Colon (tissue), 2 donors: Measurements from ENCODE around the gene TMEM151B.

Experiments
- FAIRE-seq: peaks from 2 replicates; lab custom pipeline; 2012; peaks lifted over from hg19 to GRCh38; lab: Jason Lieb, UNC
- donor health status: control.
- donor health status: control.

Gene TMEM151B

DNA sequence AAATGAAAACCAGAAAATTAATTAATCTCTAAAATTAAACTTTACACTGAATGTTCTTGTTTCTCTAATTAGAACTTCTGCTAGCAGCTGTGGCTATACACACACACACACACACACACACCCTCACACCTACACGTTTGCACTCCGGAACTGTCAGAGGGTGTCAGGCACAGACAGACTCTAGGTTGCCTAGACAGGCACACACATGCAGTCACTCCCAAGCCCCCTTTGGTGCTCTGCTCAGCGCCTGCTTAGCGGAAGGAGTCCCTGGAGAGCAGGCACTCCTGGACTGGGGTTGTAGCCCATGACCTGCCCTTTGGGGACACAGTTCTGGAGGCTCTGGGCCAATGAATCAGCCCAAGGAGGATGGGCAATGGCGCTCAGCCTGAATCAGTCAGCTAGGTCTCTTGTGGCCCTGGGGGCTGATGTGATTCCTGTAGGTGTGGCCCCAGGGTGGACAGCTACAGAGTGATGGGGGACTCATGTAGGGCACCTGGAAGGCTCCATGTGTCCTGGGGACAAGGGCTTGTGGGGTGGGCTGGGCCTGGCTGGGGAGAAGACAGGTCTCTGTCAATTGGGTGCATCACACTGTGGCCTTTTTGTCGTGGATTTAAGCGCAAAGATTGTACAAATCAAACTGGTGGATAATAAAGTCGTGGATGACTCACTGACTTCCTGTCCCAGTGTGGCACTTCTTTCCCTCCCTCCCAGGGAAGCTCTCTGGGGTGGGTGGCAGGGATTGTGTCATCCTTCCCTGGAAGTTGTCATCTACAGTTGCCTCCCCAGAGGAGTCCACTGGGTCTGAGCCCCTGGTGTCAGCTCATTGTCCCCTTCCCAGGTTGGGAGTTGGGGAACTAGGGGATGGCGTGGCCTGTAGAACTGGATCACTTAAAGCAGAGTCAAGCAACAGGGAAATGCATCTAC, 8.8 kb downstream of the TMEM151B start:
- no peak for FAIRE-seq

DNA sequence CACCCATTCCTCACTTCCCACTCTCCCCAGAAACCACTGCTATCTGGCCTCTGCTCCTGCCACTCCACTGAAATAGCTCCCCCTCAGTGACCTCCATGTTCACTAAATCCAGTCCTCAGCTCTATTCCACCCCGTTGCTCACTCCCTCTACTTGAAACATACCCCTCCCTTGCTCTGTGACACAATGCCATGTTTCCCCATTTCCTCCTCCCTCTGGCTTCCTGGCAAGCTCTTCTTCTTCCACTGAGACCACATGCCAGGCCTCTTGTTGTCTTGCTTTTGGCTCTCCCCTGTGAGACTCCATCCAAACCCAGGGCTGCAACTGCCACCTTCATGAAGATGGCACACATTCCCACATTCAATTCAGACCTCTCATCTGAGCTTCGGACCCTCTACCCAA, 13.9 kb downstream of the TMEM151B start:
- FAIRE-seq, result no peak

DNA sequence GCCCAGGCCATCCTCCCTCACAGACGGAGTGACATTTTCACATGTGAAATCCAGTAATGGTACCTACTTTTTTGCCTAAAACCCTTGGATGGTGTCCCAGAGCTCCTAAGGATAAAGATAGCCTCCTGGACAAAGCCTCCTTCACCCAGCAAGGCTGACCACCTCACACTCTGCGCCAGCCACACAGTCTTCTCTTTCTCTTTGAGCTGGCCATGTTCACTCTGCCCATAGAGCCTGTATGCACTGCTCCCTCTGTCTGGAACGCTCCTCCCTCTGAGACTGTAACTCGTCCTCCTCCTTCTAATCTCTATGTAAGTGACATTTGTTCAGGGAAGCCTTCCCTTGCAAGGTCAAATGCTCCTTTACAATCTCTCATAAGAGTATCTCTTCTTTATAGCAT, 14.6 kb downstream of the TMEM151B start:
- no peak for FAIRE-seq

DNA sequence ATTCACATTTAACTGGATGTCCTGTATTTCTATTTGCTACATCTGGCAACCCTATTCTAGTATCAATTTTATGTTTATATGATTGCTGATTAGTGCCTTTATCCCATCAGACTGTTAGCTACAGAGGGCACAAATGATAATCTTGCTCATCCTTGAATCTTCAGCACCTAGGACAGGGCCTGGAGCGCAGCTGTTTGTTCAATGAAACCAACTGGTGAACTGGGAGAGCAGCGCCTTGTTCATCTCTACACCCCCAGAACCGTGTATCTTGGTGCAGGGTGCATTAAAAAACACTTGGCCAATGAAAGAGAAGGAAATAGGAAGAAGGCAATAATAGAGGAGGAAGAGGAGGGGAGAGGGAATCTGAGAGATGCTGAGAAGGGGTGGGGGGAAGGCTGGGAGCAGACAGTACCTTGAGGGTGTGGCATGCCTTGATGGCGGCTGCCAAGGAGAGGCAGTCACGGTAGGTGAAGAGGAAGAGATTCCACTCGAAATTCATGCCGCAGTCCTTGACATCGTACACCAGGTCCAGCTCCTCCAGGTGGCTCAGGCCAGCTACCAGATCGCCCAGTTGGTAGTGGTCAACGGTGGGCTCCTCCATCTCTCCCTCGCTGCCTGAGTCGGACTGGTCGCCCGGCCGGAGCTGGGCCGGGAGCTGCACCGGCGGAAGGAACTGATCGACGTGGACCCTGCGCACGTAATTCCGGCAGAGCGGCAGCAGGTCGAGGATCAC, 15.5 kb downstream of the TMEM151B start:
- no peak for FAIRE-seq

DNA sequence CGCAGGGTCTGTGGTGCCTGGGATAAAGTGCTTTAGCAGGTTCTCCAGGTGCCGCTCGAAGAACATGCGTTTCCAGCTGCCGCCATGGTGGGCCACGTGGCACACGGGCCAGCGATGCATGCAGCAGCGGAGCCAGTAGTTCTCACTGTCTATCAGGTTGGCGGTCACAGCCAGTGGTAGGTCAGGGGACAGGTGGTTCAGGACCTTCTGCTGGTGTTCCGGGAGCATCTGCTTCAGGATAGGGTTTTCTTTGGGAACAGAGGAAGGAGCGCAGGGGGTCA, 16.0 kb downstream of the TMEM151B start:
- no peak for FAIRE-seq

DNA sequence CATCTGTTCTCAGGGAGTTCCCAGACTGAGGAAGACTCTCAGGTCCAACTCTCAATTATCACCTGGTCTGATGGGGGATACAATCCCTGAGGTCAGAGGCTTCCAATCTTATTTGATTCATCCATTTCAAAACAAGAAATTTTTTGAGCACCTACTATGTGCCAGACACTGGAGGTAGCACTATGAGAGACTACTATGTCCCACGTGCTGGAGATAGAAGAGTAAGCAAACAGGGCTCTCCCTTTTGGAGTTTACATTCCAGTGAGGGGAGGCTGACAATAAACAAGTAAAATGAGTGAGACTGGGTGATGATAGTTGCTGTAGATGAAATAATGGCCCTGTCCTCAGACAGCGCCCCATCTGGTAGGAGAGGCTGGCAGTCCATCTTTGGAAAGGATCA, 16.5 kb downstream of the TMEM151B start:
- FAIRE-seq, result no peak

DNA sequence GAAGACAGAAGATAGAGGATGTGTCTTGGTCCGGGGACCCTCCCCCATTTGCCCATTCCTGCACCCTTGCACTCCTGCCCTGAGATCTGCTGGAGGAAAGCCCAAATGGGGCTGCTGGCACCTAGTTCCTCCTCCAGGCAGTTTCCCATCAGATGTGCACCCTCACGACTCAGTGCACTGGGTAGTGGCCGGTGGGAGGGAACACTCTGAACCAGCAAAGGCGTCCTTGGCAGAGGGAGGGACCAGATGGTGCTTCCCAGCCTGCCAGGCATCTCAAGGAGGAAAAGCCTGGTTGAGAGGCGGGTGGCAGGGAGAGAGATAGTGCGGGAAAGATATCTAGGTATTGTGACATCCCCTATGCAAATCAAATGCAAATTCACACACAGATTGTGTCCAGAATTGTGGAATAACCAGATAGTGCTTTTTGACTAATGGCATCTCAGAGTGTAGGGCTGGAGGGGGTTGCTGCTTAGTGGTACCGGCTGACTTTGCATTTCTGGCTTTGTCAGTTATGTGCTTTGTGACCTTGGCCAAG, 19.5 kb downstream of the TMEM151B start:
- FAIRE-seq, result no peak

DNA sequence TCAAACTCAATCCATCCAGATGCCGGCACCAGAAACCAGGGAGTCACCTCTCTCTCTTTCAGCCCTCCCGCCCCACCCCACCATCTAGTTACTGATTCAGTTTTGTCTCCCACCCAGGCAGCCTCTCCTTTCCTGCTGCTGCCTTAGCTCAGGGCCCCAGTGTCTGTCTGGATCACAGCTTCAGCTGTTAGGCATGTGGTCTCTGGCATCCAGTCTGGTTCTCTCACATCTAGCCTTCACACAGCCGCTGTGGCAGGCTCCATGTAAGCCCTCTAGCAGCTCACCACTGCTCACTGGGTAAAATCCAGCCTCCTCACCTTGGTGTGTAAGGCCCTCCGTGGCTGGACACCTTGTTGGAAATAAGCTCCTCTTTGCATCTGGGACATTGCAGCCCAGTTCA, 21.6 kb downstream of the TMEM151B start:
- no peak for FAIRE-seq

DNA sequence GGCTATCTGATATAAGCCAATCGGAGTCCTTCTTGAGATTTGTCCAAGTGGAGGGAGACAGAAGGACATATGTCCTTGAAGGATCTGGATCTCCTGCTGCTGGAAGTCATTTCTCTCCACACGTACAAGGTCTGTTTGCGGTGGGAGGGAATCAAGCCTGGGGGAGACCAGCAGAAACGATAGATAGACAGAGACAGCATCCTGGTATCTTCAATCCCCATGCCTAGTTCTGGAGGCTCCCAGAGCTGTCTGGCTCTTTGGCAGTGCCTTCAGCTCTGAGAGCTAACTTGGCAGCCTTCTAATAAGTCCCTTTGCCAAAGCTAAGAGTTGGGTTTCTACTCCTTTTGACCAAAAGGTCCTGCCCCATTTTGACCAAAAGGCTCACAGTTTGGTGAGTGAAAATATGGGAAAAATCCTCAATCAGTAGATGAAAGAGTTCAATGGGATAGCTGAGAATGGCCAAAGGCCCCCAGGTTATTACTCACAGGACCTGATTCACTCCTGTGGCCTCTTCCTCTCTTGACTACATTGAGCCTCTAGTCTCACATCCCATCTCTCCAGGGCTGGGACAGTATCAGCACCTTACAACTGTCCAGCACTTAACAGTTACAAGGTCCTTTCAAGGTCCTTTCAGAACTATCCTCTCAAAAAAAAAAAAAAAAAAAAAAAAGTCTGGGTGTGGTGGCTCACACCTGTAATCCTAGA, 22.6 kb downstream of the TMEM151B start:
- no peak for FAIRE-seq

DNA sequence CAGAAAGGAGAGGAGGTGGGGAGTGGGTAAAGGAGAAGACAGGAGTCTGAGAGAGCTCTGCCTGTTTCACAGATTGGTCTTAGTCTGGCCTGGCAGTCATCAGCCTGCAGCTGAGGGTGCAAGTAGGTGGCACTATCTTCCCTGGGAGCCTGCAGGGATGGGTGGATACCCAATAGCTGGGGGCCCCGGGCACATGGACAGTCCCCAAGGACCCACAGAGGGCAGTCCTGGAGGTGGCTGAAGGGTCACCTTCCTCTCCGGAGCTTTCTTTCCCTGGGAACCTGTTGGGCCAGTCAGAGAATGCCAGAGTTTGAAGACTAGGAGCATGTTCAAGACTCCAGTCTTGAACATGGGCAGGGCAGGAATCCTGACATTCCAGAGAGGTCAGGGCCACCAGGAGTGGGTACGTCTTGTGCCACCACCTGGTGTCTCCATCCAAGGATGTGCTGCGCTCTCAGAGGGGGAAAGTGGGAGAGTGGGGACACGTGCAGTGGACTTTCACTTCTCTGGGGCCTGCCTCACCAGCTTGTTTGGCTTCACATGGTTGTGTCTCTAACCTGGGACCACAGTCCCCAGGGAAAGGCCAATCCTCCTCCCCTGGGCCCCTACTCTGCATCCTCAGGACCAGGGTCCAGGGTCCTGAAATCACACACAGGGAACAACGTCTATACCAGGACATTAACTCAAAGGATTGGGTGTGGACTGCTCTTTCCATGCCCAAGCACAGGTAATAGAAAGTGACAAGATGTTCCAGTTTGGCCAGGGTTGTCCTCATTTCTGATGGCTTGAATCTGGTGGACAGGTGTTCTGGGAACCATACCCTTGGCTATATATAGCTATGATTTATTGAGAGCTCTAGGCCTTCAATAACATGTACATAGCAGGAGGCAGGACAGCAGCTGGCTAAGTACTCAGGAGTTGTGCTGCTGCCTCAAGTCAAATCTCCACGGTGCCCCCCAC, 24.9 kb downstream of the TMEM151B start:
- FAIRE-seq, result no peak

DNA sequence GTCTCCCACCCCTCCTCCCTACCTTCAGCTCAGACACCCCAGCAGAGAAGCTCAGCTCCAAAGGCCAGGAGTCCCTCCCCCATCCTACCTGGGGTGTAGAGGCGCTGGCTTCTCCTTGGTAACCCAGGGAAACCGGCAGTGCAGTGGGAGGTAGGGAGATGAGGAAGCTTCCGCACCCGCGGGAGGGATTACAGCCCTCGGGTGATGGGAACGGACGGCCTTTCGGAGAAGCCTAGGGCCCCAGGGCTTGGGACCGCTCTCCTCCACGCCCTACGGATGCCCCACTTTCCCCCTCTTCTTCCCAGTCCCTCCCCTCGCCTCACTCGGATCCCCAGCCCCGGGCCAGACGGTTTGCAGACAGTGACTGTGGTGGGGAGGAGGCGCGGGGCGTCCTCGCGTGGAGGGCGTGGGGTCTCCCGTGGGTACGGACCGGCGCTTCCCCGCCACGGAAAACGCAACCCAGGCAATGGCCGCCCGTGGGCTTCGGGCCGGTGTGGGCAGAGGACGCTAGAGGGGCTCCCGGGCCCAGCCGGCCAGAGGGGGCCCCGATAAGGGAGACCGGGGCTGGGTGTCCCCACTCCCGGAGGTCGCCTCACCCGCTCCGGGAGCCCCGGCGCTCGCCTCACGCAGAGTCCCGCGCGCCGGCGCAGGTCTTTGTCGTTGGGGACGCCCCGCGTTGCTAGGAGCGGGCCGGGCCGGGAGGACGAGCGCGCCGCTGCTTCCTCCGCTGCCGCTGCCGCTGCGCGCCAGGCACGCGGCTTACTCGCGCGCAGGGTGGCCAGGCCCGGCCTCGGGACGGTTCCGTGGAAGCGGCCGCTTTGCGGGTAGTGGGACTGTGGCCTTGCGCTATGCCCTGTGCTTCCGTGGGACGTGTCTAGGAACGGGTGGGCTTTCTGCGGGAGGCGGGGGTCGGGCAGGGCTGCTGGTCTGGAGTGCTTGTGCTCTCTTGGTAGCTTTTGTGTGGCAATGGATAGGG, 27.1 kb downstream of the TMEM151B start:
- FAIRE-seq, result no peak

DNA sequence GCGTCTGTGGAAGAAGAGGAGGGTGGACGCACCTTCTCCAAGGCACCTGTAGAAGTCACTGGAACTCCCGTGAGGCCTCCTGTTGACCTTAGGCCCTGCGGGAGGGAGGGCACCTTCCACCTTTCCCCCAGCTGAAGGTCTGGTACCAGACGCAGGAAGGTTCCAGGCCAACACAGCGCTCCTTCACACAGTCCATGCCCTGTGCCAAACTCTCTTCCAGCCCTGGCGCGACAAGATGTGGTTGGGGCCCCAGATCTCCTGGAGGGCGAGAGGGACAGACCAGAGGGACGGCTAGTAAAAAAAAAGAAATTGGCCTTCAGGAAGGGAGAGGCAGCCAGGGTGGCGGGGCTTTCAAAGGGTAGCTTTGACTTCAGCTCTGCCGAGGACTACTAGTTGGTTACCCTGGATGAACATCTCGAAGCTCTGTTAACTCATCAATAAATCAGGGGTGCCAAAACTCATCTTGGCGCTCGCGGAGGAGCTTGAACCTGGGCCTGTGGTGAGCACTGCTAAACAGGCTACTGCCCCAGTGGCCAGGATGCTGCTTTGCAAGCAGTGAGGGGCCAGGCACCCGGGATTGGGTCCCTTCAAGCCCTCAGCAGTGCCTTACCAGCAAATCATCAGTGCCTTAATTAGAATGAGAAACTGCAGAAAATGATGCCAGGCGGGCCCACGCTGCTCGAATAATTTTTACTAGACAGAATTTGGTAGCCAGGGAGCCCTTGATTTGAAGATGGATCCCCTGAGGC, 28.0 kb downstream of the TMEM151B start:
- no peak for FAIRE-seq

DNA sequence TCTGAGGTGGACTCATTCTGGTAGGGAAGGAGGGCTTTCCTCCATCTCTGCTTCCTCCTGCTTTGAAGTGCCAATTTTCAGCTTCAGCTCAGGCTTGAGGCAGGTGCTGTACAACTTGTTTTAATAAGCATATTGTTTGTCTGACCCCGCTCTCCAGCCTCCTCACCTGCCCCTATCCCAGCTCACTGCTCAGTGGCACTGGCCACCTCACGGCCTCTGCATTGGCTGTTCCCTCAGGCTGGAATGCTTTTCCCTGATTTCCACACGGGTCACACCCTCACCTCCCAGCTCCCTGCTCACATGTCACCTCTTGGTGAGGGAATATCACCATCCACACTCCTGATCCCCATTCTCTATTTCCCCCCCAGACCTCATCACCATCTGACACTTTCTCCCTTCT, 28.6 kb downstream of the TMEM151B start:
- no peak for FAIRE-seq

DNA sequence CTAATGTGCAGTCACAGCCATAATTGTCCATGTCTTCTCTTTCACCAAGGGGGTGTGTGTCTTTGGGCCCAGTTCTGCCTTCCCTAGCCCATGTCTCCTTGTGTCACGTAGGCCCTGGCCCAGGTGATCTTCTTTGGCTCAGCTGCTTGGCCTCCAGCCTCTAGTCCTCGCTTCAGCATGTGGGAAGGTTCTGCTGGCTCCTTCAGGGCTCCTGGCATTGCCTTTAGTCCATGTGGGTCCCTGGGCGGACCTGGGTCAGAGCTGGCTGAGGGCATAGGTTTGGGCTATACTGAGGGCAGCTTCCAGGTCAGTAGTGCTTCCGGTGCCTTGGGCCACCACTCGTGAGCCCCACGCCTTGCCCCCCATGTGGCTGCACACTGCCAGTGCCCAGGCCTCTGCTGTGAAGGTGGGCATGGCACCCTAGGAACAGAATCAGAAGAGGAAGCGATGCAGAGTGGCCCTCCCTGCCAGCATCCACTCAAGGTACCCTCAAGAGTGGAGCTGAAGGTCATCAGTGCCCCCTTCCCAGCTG, 30.1 kb downstream of the TMEM151B start:
- FAIRE-seq, result no peak

DNA sequence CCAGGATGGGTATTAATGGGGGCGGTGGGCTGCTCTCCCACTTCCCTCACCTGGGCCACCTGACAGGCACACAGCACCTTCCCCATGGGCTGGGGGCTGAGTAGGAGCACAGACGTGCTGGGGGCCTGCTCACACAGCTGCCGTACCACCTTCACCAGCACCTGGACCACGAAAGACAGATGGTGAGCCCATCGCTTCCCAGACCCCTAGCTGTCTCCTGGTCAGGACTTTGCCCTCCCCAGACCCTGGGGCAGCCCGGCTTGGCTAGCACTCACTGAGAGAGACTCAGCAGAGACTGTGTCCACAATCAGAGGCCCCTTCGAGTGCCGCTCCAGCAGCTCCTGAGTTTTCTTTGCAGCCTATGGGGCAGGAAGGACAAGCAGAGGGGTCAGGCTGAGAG, 30.9 kb downstream of the TMEM151B start:
- no peak for FAIRE-seq

DNA sequence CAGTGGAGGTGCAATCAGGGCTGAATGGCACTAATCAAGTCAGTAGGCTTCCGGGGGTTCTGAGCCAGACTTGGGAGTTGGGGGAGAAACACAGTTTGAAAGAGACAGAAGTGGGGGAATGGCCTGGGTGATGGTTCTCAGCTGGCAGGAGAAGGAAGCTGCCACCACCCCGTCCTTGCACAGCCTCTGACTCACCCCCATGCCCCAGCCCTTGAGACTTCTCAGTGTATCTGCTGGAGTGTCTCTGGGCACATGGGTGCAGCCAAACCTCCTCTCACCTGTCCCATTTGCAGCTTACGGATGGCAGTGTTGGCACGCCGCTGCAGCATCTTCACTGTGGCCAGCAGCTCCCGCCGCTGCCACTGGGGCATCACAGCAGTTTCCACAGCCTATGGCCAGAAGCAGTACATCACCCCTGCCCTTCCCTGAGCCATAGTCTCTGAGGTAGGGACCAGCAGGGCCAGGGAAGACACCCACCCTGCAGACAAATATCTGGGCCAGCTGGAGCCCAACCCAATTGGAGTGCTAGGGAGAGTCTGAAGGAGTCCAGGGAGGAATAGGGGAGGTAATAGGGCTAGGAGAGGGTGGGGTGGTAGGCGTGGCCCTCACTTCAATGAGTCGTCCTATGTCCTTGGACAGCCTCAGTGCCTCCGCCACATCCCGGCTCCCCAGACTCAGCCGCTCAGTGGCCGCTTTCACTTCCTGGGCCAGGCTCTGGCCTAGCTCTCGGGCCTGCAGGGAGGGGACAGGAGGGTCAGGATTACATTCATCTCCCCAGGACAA, 31.7 kb downstream of the TMEM151B start:
- no peak for FAIRE-seq

DNA sequence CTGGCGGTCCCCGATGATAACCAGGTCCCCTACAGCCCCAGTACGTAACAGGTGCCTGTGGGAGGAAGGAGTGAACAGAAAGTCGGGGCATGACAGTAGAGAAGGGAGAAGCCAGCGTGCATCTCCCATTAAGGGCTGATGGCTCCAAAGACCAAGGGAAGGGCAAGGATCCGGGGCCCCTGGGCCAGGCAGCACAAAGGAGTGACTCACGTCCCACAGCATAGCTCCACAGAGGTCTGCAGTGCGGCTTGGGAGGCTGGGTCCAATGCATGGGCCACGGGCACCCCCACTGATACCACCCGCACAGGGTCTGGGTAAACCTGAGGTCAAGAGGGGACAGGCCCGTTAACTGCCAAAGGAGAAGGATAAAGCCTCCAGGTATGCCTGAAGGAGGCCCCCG, 32.6 kb downstream of the TMEM151B start:
- FAIRE-seq, result no peak

DNA sequence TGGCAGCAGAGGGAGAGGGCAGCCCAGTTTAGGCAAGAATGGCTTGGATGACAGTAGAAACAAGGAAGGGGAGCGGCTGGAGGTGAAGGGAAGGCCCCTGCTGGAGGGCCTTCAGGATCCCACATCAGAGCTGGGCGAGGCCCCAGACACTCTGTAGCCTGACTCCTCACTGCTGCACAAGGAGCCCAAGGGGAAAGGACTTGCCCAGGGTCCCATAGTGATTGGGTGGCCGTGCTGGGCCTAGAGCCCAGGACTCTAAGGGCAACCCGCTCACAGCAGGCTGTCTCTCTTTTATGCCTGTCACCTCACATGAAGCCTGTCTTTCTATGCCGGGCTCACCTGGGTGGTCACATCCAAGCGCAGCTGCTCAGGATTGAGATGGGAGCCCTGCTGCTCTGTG, 33.6 kb downstream of the TMEM151B start:
- no peak for FAIRE-seq
